IMR-90 (cell line): ENCODE data around the gene IGSF3. TPM values are rescaled to one million over a fixed set of nuclear protein-coding genes. Genes with fewer than 3 reads are reported as not detected.

Experiments used
- ATAC-seq: fragments of 200-7000 bp; cut with Tn5 transposase; 2 replicates; pipeline ENCODE4 v1.9.1; 2020; ENCODE audit warnings: low read depth, mild to moderate bottlenecking, moderate library complexity
- BruUV-seq: library from RNA; stranded (reverse); fragments of 400-500 nt; replicated peaks from 2 replicates; lab custom pipeline; 2021; lab: Mats Ljungman, UMichigan
- CTCF ChIA-PET: fragments of 300-600 bp; formaldehyde crosslinking; extraction: SDS; loops from one replicate; lab custom pipeline; 2021; ENCODE audit warnings: antibody characterized with exemption; lab: Yijun Ruan, JAX
- POLR2A ChIA-PET: fragments of 300-600 bp; sonication (Branson Sonifier 250); formaldehyde crosslinking; loops from one replicate; lab custom pipeline; 2022; ENCODE audit warnings: antibody characterized with exemption; ENCODE audit not compliant: unreplicated experiment; lab: Charles Lee
- DNase-seq: peaks from one replicate; pipeline ENCODE4 v3.0.0; 2013
- H2AFZ ChIP-seq: replicated peaks from 2 replicates; pipeline ENCODE3; 2013; ENCODE audit warnings: low read length, mild to moderate bottlenecking; ENCODE audit not compliant: poor library complexity
- H2AK5ac ChIP-seq: 2 replicates; pipeline ENCODE4 v1.6.1; 2013; ENCODE audit warnings: low read depth, low read length, inconsistent platforms
- H2AK9ac ChIP-seq: replicated peaks from 2 replicates; pipeline ENCODE3; 2013; ENCODE audit warnings: mild to moderate bottlenecking, low read depth, low read length, moderate library complexity; ENCODE audit not compliant: poor library complexity
- H2BK120ac ChIP-seq: 2 replicates; pipeline ENCODE4 v1.6.1; 2013; ENCODE audit warnings: low read depth, low read length, inconsistent platforms
- H2BK15ac ChIP-seq: 3 replicates; pipeline ENCODE4 v1.6.1; 2013; ENCODE audit warnings: low read depth, low read length, inconsistent platforms
- H2BK20ac ChIP-seq: 2 replicates; pipeline ENCODE4 v1.6.1; 2013; ENCODE audit warnings: low read depth, mild to moderate bottlenecking, inconsistent platforms, low read length, moderate library complexity
- H2BK5ac ChIP-seq: 2 replicates; pipeline ENCODE4 v1.6.1; 2013; ENCODE audit warnings: mild to moderate bottlenecking, low read depth, low read length, inconsistent platforms; ENCODE audit not compliant: poor library complexity, severe bottlenecking
- H3K14ac ChIP-seq: replicated peaks from 2 replicates; pipeline ENCODE4 v1.6.1; 2013; ENCODE audit warnings: low read depth, low read length, inconsistent platforms
- H3K18ac ChIP-seq: 2 replicates; pipeline ENCODE4 v1.6.1; 2013; ENCODE audit warnings: low read depth, low read length, control low read depth
- H3K23ac ChIP-seq: 2 replicates; pipeline ENCODE4 v1.6.1; 2013; ENCODE audit warnings: low read depth, low read length, inconsistent platforms
- H3K27ac ChIP-seq: 2 replicates; pipeline ENCODE4 v1.5.1; 2013; ENCODE audit warnings: mild to moderate bottlenecking, control low read depth, low read length; ENCODE audit not compliant: insufficient read depth
- H3K27me3 ChIP-seq: 2 replicates; pipeline ENCODE4 v1.6.1; 2013; ENCODE audit warnings: low read length; ENCODE audit not compliant: control insufficient read depth, insufficient read depth
- H3K36me3 ChIP-seq: 2 replicates; pipeline ENCODE4 v1.6.1; 2013; ENCODE audit warnings: low read length, mixed read lengths; ENCODE audit not compliant: control insufficient read depth, insufficient read depth
- H3K4ac ChIP-seq: 2 replicates; pipeline ENCODE4 v1.6.1; 2013; ENCODE audit warnings: low read depth, low read length, inconsistent platforms
- H3K4me1 ChIP-seq: 2 replicates; pipeline ENCODE4 v1.6.1; 2013; ENCODE audit warnings: low read length, mixed read lengths; ENCODE audit not compliant: control insufficient read depth, insufficient read depth
- H3K4me2 ChIP-seq: 2 replicates; pipeline ENCODE4 v1.6.1; 2013; ENCODE audit warnings: low read depth, mild to moderate bottlenecking, control low read depth, low read length, moderate library complexity
- H3K4me3 ChIP-seq: 2 replicates; pipeline ENCODE4 v1.5.1; 2013; ENCODE audit warnings: low read depth, mild to moderate bottlenecking, control low read depth, low read length, moderate library complexity; ENCODE audit not compliant: insufficient read depth
- H3K56ac ChIP-seq: 2 replicates; pipeline ENCODE4 v1.6.1; 2013; ENCODE audit warnings: low read length, inconsistent platforms; ENCODE audit not compliant: insufficient read depth; ENCODE audit errors: extremely low read depth
- H3K79me1 ChIP-seq, 2 experiments: 2 replicates each; pipeline ENCODE4 v1.6.1; 2013; ENCODE audit warnings: low read length in 2 of 2, inconsistent platforms in 1 of 2, low read depth in 1 of 2
- H3K9ac ChIP-seq: 2 replicates; pipeline ENCODE4 v1.6.1; 2013; ENCODE audit warnings: low read depth, low read length, control low read depth
- H3K9me1 ChIP-seq: 2 replicates; pipeline ENCODE4 v1.6.1; 2013; ENCODE audit warnings: low read length, inconsistent platforms; ENCODE audit not compliant: insufficient read depth
- H3K9me3 ChIP-seq: 2 replicates; pipeline ENCODE4 v1.6.1; 2013; ENCODE audit warnings: low read length; ENCODE audit not compliant: control insufficient read depth, insufficient read depth
- H4K20me1 ChIP-seq: 2 replicates; pipeline ENCODE4 v1.6.1; 2013; ENCODE audit warnings: low read length, inconsistent platforms; ENCODE audit not compliant: insufficient read depth
- H4K5ac ChIP-seq: 2 replicates; pipeline ENCODE4 v1.6.1; 2013; ENCODE audit warnings: mild to moderate bottlenecking, low read depth, low read length, control low read depth
- H4K8ac ChIP-seq, 2 experiments: 2 replicates each; pipeline ENCODE4 v1.6.1; 2013; ENCODE audit warnings: low read depth in 2 of 2, low read length in 2 of 2, control low read depth in 1 of 2, inconsistent platforms in 1 of 2
- H4K91ac ChIP-seq: 2 replicates; pipeline ENCODE4 v1.6.1; 2013; ENCODE audit warnings: low read depth, low read length, inconsistent platforms; ENCODE audit not compliant: insufficient read depth
- BHLHE40 ChIP-seq: fragments of 150-350 bp; IDR thresholded peaks from 2 replicates; pipeline ENCODE4 v1.6.1; 2016; ENCODE audit warnings: mild to moderate bottlenecking, low read depth, low read length
- CEBPB ChIP-seq: IDR thresholded peaks from 2 replicates; pipeline ENCODE4 v1.6.1; 2012; ENCODE audit warnings: low read depth, low read length, improper control_type of control experiment
- CHD1 ChIP-seq: IDR thresholded peaks from 2 replicates; pipeline ENCODE4 v1.6.1; 2012; ENCODE audit warnings: low read depth, low read length, improper control_type of control experiment
- FOS ChIP-seq: fragments of 150-350 bp; IDR thresholded peaks from 2 replicates; pipeline ENCODE4 v1.6.1; 2016; ENCODE audit warnings: low read depth, low read length
- MAFK ChIP-seq: IDR thresholded peaks from 2 replicates; pipeline ENCODE4 v1.6.1; 2012; ENCODE audit warnings: low read depth, low read length, improper control_type of control experiment
- MAZ ChIP-seq: IDR thresholded peaks from 2 replicates; pipeline ENCODE4 v1.6.1; 2012; ENCODE audit warnings: low read depth, mild to moderate bottlenecking, low read length, improper control_type of control experiment, moderate library complexity, borderline replicate concordance
- MXI1 ChIP-seq: IDR thresholded peaks from 2 replicates; pipeline ENCODE4 v1.6.1; 2012; ENCODE audit warnings: low read depth, mild to moderate bottlenecking, low read length, moderate library complexity, borderline replicate concordance
- NFE2L2 ChIP-seq: fragments of 150-350 bp; IDR thresholded peaks from 2 replicates; pipeline ENCODE4 v1.6.1; 2016; ENCODE audit warnings: low read depth, mild to moderate bottlenecking, low read length
- POLR2A ChIP-seq: IDR thresholded peaks from 2 replicates; pipeline ENCODE4 v1.6.1; 2012; ENCODE audit warnings: mild to moderate bottlenecking, low read depth, low read length
- RAD21 ChIP-seq: IDR thresholded peaks from 2 replicates; pipeline ENCODE4 v1.6.1; 2012; ENCODE audit warnings: low read length, improper control_type of control experiment
- RCOR1 ChIP-seq: IDR thresholded peaks from 2 replicates; pipeline ENCODE4 v1.6.1; 2012; ENCODE audit warnings: mild to moderate bottlenecking, low read length, improper control_type of control experiment; ENCODE audit not compliant: insufficient replicate concordance
- RFX5 ChIP-seq: IDR thresholded peaks from 2 replicates; pipeline ENCODE4 v1.8.0; 2012; ENCODE audit warnings: low read depth, mild to moderate bottlenecking, low read length, moderate library complexity
- SMC3 ChIP-seq: fragments of 150-350 bp; IDR thresholded peaks from 2 replicates; pipeline ENCODE4 v1.6.1; 2016; ENCODE audit warnings: low read depth, mild to moderate bottlenecking, antibody characterized with exemption, low read length, moderate library complexity
- WGBS, 2 experiments: methylation state at CpG; one replicate each; pipeline versions ENCODE4 v1.1.5 to v1.1.7; 2013; ENCODE audit warnings: missing lambda C conversion rate in 2 of 2; ENCODE audit not compliant: insufficient read length in 1 of 2; ENCODE audit errors: extremely low coverage in 2 of 2; 5-methylcytosine and 5-hydroxymethylcytosine counted together
- dilution Hi-C: fragments of 300-500 bp; cut with HindIII; formaldehyde crosslinking; loops from one replicate; pipeline ENCODE4 v1.14.3; 2018; ENCODE audit warnings: low sequenced_read_pairs; ENCODE audit not compliant: unreplicated experiment
- in situ Hi-C: fragments of 300-500 bp; cut with MboI; formaldehyde crosslinking; loops from 3 replicates; pipeline ENCODE4 v1.14.3; 2019; ENCODE audit warnings: low sequenced_read_pairs, inconsistent platforms, mixed read lengths
- intact Hi-C: fragments of 100-400 bp; cut with micrococcal nuclease; formaldehyde crosslinking; loops from 2 replicates; pipeline ENCODE4 v1.10.0; 2022
- polyA plus RNA-seq, 3 experiments: library from polyadenylated mRNA; depleted of rRNA; stranded (reverse); fragments of >200 nt; gene quantifications; 2 replicates each; pipeline ENCODE4 v1.2.3, GENCODE V29; 2012; ENCODE audit warnings: low replicate concordance in 1 of 3
- total RNA-seq: library from RNA; depleted of rRNA; stranded (reverse); fragments of >200 nt; gene quantifications from 2 replicates; pipeline ENCODE4 v1.2.3, GENCODE V29; 2012
- TF ChIP-seq, protein P1 (sequence below): fragments of 150-350 bp; IDR thresholded peaks from 2 replicates; pipeline ENCODE4 v1.6.1; 2017; ENCODE audit warnings: mild to moderate bottlenecking, antibody characterized with exemption, low read length, low read depth
- TF ChIP-seq, protein P2 (sequence below): fragments of 150-350 bp; IDR thresholded peaks from 2 replicates; pipeline ENCODE4 v1.6.1; 2016; ENCODE audit warnings: low read depth, mild to moderate bottlenecking, low read length, moderate library complexity, borderline replicate concordance
- TF ChIP-seq, protein P3 (sequence below): conservative IDR thresholded peaks from 2 replicates; pipeline ENCODE4 v1.5.1; 2012; ENCODE audit warnings: mild to moderate bottlenecking, low read depth, low read length, improper control_type of control experiment

Gene IGSF3
- total and polyA plus RNA-seq, 2 of the 4 experiments (the other 2 are of a cell fraction), result under 0.01 to 0.02 TPM

DNA sequence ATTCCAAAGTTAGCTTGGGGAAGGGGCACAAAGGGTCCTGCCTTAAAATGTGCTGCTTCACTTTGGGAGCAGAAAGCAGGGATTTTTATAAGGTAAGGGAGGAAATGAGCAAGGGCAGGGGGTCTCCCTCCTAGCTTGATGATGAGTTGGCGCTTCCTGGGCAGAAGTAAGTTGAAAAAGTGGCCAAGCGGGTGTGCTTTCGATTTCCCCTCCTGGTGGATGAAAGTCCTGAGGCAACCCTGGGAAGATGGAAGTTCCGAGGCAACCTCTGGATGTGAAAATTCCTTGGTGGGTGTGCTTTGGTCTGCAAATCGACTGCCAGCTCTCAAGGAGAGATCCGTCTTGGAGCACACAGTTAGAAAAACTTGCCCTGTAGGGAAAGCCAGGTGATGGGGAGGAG is 45.0 kb upstream of the IGSF3 start:
- no peak overlapping the region for H3K14ac ChIP-seq
- H2BK15ac ChIP-seq, result no peak overlapping the region
- no peak overlapping the region for H2BK20ac ChIP-seq
- 50% methylated on average over 2 of the region's 6 CpGs; no CpG with 5 or more reads in 1 of the 2 experiments for WGBS, 2 experiments
- no peak overlapping the region for H4K5ac ChIP-seq
- H3K9me1 ChIP-seq, result no peaks in the 10 kb centered on the region
- no peaks in the 10 kb centered on the region for H3K27me3 ChIP-seq
- no peak overlapping the region for H3K56ac ChIP-seq
- no peak overlapping the region for H2AFZ ChIP-seq
- no peaks in the 10 kb centered on the region for H3K9me3 ChIP-seq
- in situ Hi-C loops (no loop called here), dilution Hi-C loops (no loop called here), intact Hi-C loops (no loop called here)
- POLR2A ChIA-PET, result no interaction called here
- no peaks in the 10 kb centered on the region for H3K79me1 ChIP-seq
- H3K4me1 ChIP-seq, result no peaks in the 10 kb centered on the region
- no peak overlapping the region for H2AK5ac ChIP-seq
- H3K4me2 ChIP-seq, result no peak overlapping the region
- H2AK9ac ChIP-seq, result no peak overlapping the region
- H4K8ac ChIP-seq, result no peak overlapping the region
- ATAC-seq (no peak), DNase-seq (no peak)
- TF ChIP-seq, protein P1, sequence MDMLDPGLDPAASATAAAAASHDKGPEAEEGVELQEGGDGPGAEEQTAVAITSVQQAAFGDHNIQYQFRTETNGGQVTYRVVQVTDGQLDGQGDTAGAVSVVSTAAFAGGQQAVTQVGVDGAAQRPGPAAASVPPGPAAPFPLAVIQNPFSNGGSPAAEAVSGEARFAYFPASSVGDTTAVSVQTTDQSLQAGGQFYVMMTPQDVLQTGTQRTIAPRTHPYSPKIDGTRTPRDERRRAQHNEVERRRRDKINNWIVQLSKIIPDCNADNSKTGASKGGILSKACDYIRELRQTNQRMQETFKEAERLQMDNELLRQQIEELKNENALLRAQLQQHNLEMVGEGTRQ, result no peak
- TF ChIP-seq BHLHE40, result no peak
- TF ChIP-seq, protein P2, sequence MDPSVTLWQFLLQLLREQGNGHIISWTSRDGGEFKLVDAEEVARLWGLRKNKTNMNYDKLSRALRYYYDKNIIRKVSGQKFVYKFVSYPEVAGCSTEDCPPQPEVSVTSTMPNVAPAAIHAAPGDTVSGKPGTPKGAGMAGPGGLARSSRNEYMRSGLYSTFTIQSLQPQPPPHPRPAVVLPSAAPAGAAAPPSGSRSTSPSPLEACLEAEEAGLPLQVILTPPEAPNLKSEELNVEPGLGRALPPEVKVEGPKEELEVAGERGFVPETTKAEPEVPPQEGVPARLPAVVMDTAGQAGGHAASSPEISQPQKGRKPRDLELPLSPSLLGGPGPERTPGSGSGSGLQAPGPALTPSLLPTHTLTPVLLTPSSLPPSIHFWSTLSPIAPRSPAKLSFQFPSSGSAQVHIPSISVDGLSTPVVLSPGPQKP, result no peak
- TF ChIP-seq POLR2A, result no peak
- TF ChIP-seq MAZ, result no peak
- no peak for TF ChIP-seq SMC3
- no peak for TF ChIP-seq FOS
- TF ChIP-seq, protein P3, sequence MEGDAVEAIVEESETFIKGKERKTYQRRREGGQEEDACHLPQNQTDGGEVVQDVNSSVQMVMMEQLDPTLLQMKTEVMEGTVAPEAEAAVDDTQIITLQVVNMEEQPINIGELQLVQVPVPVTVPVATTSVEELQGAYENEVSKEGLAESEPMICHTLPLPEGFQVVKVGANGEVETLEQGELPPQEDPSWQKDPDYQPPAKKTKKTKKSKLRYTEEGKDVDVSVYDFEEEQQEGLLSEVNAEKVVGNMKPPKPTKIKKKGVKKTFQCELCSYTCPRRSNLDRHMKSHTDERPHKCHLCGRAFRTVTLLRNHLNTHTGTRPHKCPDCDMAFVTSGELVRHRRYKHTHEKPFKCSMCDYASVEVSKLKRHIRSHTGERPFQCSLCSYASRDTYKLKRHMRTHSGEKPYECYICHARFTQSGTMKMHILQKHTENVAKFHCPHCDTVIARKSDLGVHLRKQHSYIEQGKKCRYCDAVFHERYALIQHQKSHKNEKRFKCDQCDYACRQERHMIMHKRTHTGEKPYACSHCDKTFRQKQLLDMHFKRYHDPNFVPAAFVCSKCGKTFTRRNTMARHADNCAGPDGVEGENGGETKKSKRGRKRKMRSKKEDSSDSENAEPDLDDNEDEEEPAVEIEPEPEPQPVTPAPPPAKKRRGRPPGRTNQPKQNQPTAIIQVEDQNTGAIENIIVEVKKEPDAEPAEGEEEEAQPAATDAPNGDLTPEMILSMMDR, result no peak
- no peak for TF ChIP-seq NFE2L2
- no peak for TF ChIP-seq CHD1
- TF ChIP-seq MXI1, result no peak
- TF ChIP-seq RAD21, result no peak
- TF ChIP-seq RCOR1, result no peak
- no peak for TF ChIP-seq CEBPB
- no peak for TF ChIP-seq RFX5
- no peak for TF ChIP-seq MAFK
- H3K36me3 ChIP-seq, result no peaks in the 10 kb centered on the region
- BruUV-seq, result no TSS peak
- no peak overlapping the region for H3K18ac ChIP-seq
- no peak overlapping the region for H3K23ac ChIP-seq
- H3K27ac ChIP-seq, result no peak overlapping the region
- H4K91ac ChIP-seq, result no peak overlapping the region
- CTCF ChIA-PET, result interaction anchor here (0.9 kb wide), 1 partner anchor 340 kb away, joined by 3 read pairs; no protein-coding TSS in a partner anchor
- no peak overlapping the region for H2BK120ac ChIP-seq
- no peak overlapping the region for H3K4me3 ChIP-seq
- H3K9ac ChIP-seq, result no peak overlapping the region
- no peaks in the 10 kb centered on the region for H4K20me1 ChIP-seq
- H3K4ac ChIP-seq, result no peak overlapping the region
- no peak overlapping the region for H2BK5ac ChIP-seq
